H9 (cell line): ENCODE data around the gene ASTN2. TPM values are rescaled to one million over a fixed set of nuclear protein-coding genes. Genes with fewer than 3 reads are reported as not detected.

Experiments
- DNase-seq: peaks from one replicate; pipeline ENCODE4 v3.0.0-alpha.2; 2017
- H2AFZ ChIP-seq: one replicate; pipeline ENCODE4 v1.6.1; 2013; ENCODE audit warnings: mild to moderate bottlenecking, low read length, control low read depth, moderate library complexity
- H2AK5ac ChIP-seq: 2 replicates; pipeline ENCODE4 v1.6.1; 2013; ENCODE audit warnings: low read length, control low read depth, mixed read lengths; ENCODE audit not compliant: insufficient read length
- H2BK120ac ChIP-seq: one replicate; pipeline ENCODE4 v1.6.1; 2013; ENCODE audit warnings: low read depth, mild to moderate bottlenecking, low read length, control low read depth, inconsistent platforms; ENCODE audit not compliant: poor library complexity, severe bottlenecking
- H2BK12ac ChIP-seq: 2 replicates; pipeline ENCODE4 v1.6.1; 2013; ENCODE audit warnings: low read length, control low read depth, mixed read lengths, low read depth; ENCODE audit not compliant: insufficient read length
- H2BK15ac ChIP-seq: 2 replicates; pipeline ENCODE4 v1.6.1; 2013; ENCODE audit warnings: low read depth, low read length, control low read depth
- H2BK20ac ChIP-seq: one replicate; pipeline ENCODE4 v1.6.1; 2013; ENCODE audit warnings: low read depth, mild to moderate bottlenecking, low read length, control low read depth, inconsistent platforms; ENCODE audit not compliant: poor library complexity, severe bottlenecking
- H2BK5ac ChIP-seq: 2 replicates; pipeline ENCODE4 v1.6.1; 2013; ENCODE audit warnings: low read length, control low read depth, mixed read lengths; ENCODE audit not compliant: insufficient read length
- H3K14ac ChIP-seq: 2 replicates; pipeline ENCODE4 v1.6.1; 2013; ENCODE audit warnings: low read length, control low read depth; ENCODE audit not compliant: insufficient read depth
- H3K18ac ChIP-seq: 2 replicates; pipeline ENCODE4 v1.6.1; 2013; ENCODE audit warnings: low read depth, mild to moderate bottlenecking, mixed read lengths, low read length, control low read depth; ENCODE audit not compliant: insufficient read length
- H3K23ac ChIP-seq: 2 replicates; pipeline ENCODE4 v1.6.1; 2013; ENCODE audit warnings: low read length, control low read depth, mixed read lengths, low read depth; ENCODE audit not compliant: insufficient read length
- H3K23me2 ChIP-seq: 2 replicates; pipeline ENCODE4 v1.6.1; 2013; ENCODE audit warnings: low read depth, mild to moderate bottlenecking, mixed read lengths, low read length, control low read depth; ENCODE audit not compliant: insufficient read length, poor library complexity, severe bottlenecking
- H3K27ac ChIP-seq: 2 replicates; pipeline ENCODE4 v1.5.1; 2013; ENCODE audit warnings: low read length, control low read depth, mixed read lengths, low read depth; ENCODE audit not compliant: insufficient read length
- H3K27me3 ChIP-seq: 2 replicates; pipeline ENCODE4 v1.6.1; 2013; ENCODE audit warnings: low read length, control low read depth, inconsistent platforms; ENCODE audit not compliant: insufficient read depth
- H3K4ac ChIP-seq: 2 replicates; pipeline ENCODE4 v1.6.1; 2013; ENCODE audit warnings: low read depth, mild to moderate bottlenecking, control low read depth, inconsistent platforms, low read length, moderate library complexity
- H3K4me1 ChIP-seq: 2 replicates; pipeline ENCODE4 v1.6.1; 2013; ENCODE audit warnings: low read length, control low read depth, inconsistent platforms; ENCODE audit not compliant: insufficient read depth
- H3K4me2 ChIP-seq: 2 replicates; pipeline ENCODE4 v1.6.1; 2013; ENCODE audit warnings: low read length, control low read depth, mixed read lengths; ENCODE audit not compliant: insufficient read length, insufficient read depth
- H3K56ac ChIP-seq: 2 replicates; pipeline ENCODE4 v1.6.1; 2013; ENCODE audit warnings: low read depth, mild to moderate bottlenecking, mixed read lengths, low read length, control low read depth; ENCODE audit not compliant: insufficient read length
- H3K79me1 ChIP-seq: 2 replicates; pipeline ENCODE4 v1.6.1; 2013; ENCODE audit warnings: low read depth, mild to moderate bottlenecking, moderate library complexity, low read length, control low read depth, inconsistent platforms; ENCODE audit not compliant: insufficient read depth, poor library complexity, severe bottlenecking
- H3K79me2 ChIP-seq: 2 replicates; pipeline ENCODE4 v1.6.1; 2013; ENCODE audit warnings: low read length, control low read depth, inconsistent platforms; ENCODE audit not compliant: insufficient read depth
- H3K9ac ChIP-seq: 2 replicates; pipeline ENCODE4 v1.6.1; 2013; ENCODE audit warnings: low read length, control low read depth, mixed read lengths; ENCODE audit not compliant: insufficient read length; ENCODE audit errors: extremely low read depth
- H3K9me3 ChIP-seq: one replicate; pipeline ENCODE4 v1.6.1; 2013; ENCODE audit warnings: low read depth, low read length, inconsistent platforms; ENCODE audit not compliant: control insufficient read depth
- H3T11ph ChIP-seq: one replicate; pipeline ENCODE4 v1.6.1; 2013; ENCODE audit warnings: mild to moderate bottlenecking, low read length, control low read depth, inconsistent platforms
- H4K20me1 ChIP-seq: one replicate; pipeline ENCODE4 v1.6.1; 2013; ENCODE audit not compliant: control insufficient read depth, insufficient read length, insufficient read depth
- H4K5ac ChIP-seq: 2 replicates; pipeline ENCODE4 v1.6.1; 2013; ENCODE audit warnings: low read depth, mild to moderate bottlenecking, mixed read lengths, low read length, control low read depth; ENCODE audit not compliant: insufficient read length
- H4K8ac ChIP-seq: replicated peaks from 2 replicates; pipeline ENCODE4 v1.6.1; 2013; ENCODE audit warnings: low read length, control low read depth, mixed read lengths, low read depth; ENCODE audit not compliant: insufficient read length
- H4K91ac ChIP-seq: 2 replicates; pipeline ENCODE4 v1.6.1; 2013; ENCODE audit warnings: low read depth, mild to moderate bottlenecking, moderate library complexity, mixed read lengths, low read length, control low read depth; ENCODE audit not compliant: insufficient read length
- H3K27ac Mint-ChIP-seq, 3 experiments: 2 replicates in 2 of 3; 3 replicates in 1 of 3; pipeline ENCODE4 v1.8.0; 2020 to 2021; ENCODE audit warnings: mixed read lengths in 3 of 3, mild to moderate bottlenecking in 1 of 3, moderate library complexity in 1 of 3
- H3K27me3 Mint-ChIP-seq: 2 replicates; pipeline ENCODE4 v1.8.0; 2021; ENCODE audit warnings: low read depth, mild to moderate bottlenecking, moderate library complexity, mixed read lengths
- H3K36me3 Mint-ChIP-seq, 3 experiments: 2 replicates in 2 of 3; 3 replicates in 1 of 3; pipeline ENCODE4 v1.8.0; 2020 to 2021; ENCODE audit warnings: low read depth in 3 of 3, mixed read lengths in 3 of 3; ENCODE audit not compliant: insufficient read depth in 1 of 3
- H3K4me1 Mint-ChIP-seq, 2 experiments: 2 replicates each; pipeline ENCODE4 v1.8.0; 2020; ENCODE audit warnings: mixed read lengths in 2 of 2
- H3K4me3 Mint-ChIP-seq, 2 experiments: 2 replicates in 1 of 2; 3 replicates in 1 of 2; pipeline ENCODE4 v1.8.0; 2020 to 2021; ENCODE audit warnings: mild to moderate bottlenecking in 2 of 2, mixed read lengths in 2 of 2, moderate library complexity in 1 of 2
- H3K9me3 Mint-ChIP-seq, 2 experiments: 2 replicates in 1 of 2; 3 replicates in 1 of 2; pipeline ENCODE4 v1.8.0; 2020; ENCODE audit warnings: mild to moderate bottlenecking in 2 of 2, mixed read lengths in 2 of 2, moderate library complexity in 1 of 2
- CTCF ChIP-seq: fragments of 200-600 bp; sonication (generic); conservative IDR thresholded peaks from 3 replicates; pipeline ENCODE4 v1.8.0; 2021; ENCODE audit warnings: antibody characterized with exemption, mild to moderate bottlenecking
- WGBS: extraction: QIAGEN DNeasy Blood & Tissue Kit; methylation state at CpG from one replicate; pipeline ENCODE4 v1.1.7; 2013; ENCODE audit warnings: missing lambda C conversion rate, low lambda C conversion rate, mixed read lengths; ENCODE audit not compliant: insufficient read length; ENCODE audit errors: extremely low coverage; 5-methylcytosine and 5-hydroxymethylcytosine counted together
- total RNA-seq: library from RNA; stranded (reverse); gene quantifications from 2 replicates; pipeline ENCODE4 v1.2.1, GENCODE V29; 2021

Gene ASTN2
- total RNA-seq, 1 experiment from 2014 or later = 9.7 TPM

- Histone ChIP-seq H3K27me3 (peaks cover 36% of the 10 kb centered on the region), H3K79me2 (no peaks in the 10 kb centered on the region), H4K91ac (no peak overlapping the region), H2BK5ac (no peak overlapping the region), H4K8ac (no peak overlapping the region), H4K20me1 (no peaks in the 10 kb centered on the region), H3K23me2 (peaks cover 14% of the 10 kb centered on the region), H2BK20ac (no peak overlapping the region), H2BK120ac (no peak overlapping the region), H3K56ac (no peak overlapping the region), H3K27ac (no peak overlapping the region), H2BK15ac (no peak overlapping the region), H3K9ac (no peak overlapping the region), H2AK5ac (no peak overlapping the region), H4K5ac (no peak overlapping the region), H3K23ac (no peak overlapping the region), H3K79me1 (no peaks in the 10 kb centered on the region), H3K4me2 (no peak overlapping the region), H3K9me3 (no peaks in the 10 kb centered on the region), H3K4me1 (no peaks in the 10 kb centered on the region), H3T11ph (no peak overlapping the region), H2BK12ac (no peak overlapping the region), H3K14ac (no peak overlapping the region), H3K18ac (no peak overlapping the region), H2AFZ (no peak overlapping the region), H3K4ac (no peak overlapping the region)
- no peak for TF ChIP-seq CTCF
- H3K36me3 Mint-ChIP-seq = no peaks in the 10 kb centered on the region
- H3K27ac Mint-ChIP-seq = no peak overlapping the region
- peaks cover 0 to 3% of the 10 kb centered on the region in 2 experiments; a peak in 2 of 4 replicates for H3K4me1 Mint-ChIP-seq
- H3K9me3 Mint-ChIP-seq = no peaks in the 10 kb centered on the region; a peak in 1 of 5 replicates
- H3K4me3 Mint-ChIP-seq = no peak overlapping the region
- no peak for DNase-seq
- H3K27me3 Mint-ChIP-seq = peaks cover 27% of the 10 kb centered on the region
- WGBS = no CpG with 5 or more reads among the region's 1 CpG
These were observed 3.3 kb upstream of the ASTN2 start for GRCh38 chr9:117418111-117418510.
